Liver (tissue), 9 donors: ENCODE data around the gene CHKA. TPM values are rescaled to one million over a fixed set of nuclear protein-coding genes. Genes with fewer than 3 reads are reported as not detected.

Experiments used
- DNase-seq: peaks from one replicate; pipeline ENCODE4 v3.0.0-alpha.2; 2017; ENCODE audit warnings: low spot score
- H3K27ac ChIP-seq, 2 donors: one replicate each; pipeline ENCODE4 v1.7.0; 2013; ENCODE audit warnings: inconsistent platforms in 2 of 2, low read length in 2 of 2, control low read depth in 1 of 2, low read depth in 1 of 2, mild to moderate bottlenecking in 1 of 2
- H3K27me3 ChIP-seq, 4 donors: one replicate each; pipeline versions ENCODE4 v1.6.1 to v1.7.0; 2013; ENCODE audit warnings: low read length in 3 of 4, inconsistent platforms in 1 of 4, mild to moderate bottlenecking in 1 of 4, moderate library complexity in 1 of 4; ENCODE audit not compliant: control insufficient read depth in 4 of 4, insufficient read depth in 4 of 4
- H3K36me3 ChIP-seq, 4 donors: one replicate each; pipeline versions ENCODE4 v1.6.1 to v1.7.0; 2013; ENCODE audit warnings: low read length in 3 of 4, mild to moderate bottlenecking in 3 of 4, low read depth in 1 of 4, moderate library complexity in 1 of 4; ENCODE audit not compliant: control insufficient read depth in 4 of 4, insufficient read depth in 3 of 4
- H3K4me1 ChIP-seq, 4 donors: one replicate each; pipeline versions ENCODE4 v1.6.1 to v1.7.0; 2013; ENCODE audit warnings: low read length in 3 of 4, mild to moderate bottlenecking in 3 of 4, moderate library complexity in 1 of 4; ENCODE audit not compliant: control insufficient read depth in 4 of 4, insufficient read depth in 4 of 4
- H3K4me3 ChIP-seq, 3 donors: one replicate each; pipeline versions ENCODE4 v1.6.1 to v1.7.0; 2013; ENCODE audit warnings: low read length in 3 of 3, control low read depth in 1 of 3, low read depth in 1 of 3, mild to moderate bottlenecking in 1 of 3
- H3K9ac ChIP-seq, 2 donors: one replicate each; pipeline ENCODE4 v1.7.0; 2013; ENCODE audit warnings: low read length in 2 of 2, mild to moderate bottlenecking in 2 of 2, moderate library complexity in 2 of 2, control low read depth in 1 of 2, low read depth in 1 of 2
- H3K9me3 ChIP-seq, 4 donors: one replicate each; pipeline versions ENCODE4 v1.6.1 to v1.7.0; 2013; ENCODE audit warnings: low read length in 3 of 4; ENCODE audit not compliant: control insufficient read depth in 4 of 4
- EGR1 ChIP-seq, 2 donors: IDR thresholded peaks; 2 replicates each; pipeline ENCODE4 v1.6.1; 2016 to 2018; ENCODE audit warnings: antibody characterized with exemption in 2 of 2, low read depth in 2 of 2
- FOXA1 ChIP-seq: IDR thresholded peaks from 2 replicates; pipeline ENCODE4 v1.6.1; 2016; ENCODE audit warnings: antibody characterized with exemption
- FOXA2 ChIP-seq: IDR thresholded peaks from 2 replicates; pipeline ENCODE4 v1.6.1; 2016; ENCODE audit warnings: antibody characterized with exemption
- GABPA ChIP-seq, 2 donors: IDR thresholded peaks in 1 of 2; conservative IDR thresholded peaks in 1 of 2; 2 replicates each; pipeline ENCODE4 v1.6.1; 2016; ENCODE audit warnings: antibody characterized with exemption in 2 of 2, mild to moderate bottlenecking in 1 of 2, moderate library complexity in 1 of 2
- HNF4A ChIP-seq, 2 donors: conservative IDR thresholded peaks; 2 replicates each; pipeline ENCODE4 v1.6.1; 2016; ENCODE audit warnings: antibody characterized with exemption in 2 of 2, mild to moderate bottlenecking in 2 of 2
- HNF4G ChIP-seq: IDR thresholded peaks from 2 replicates; pipeline ENCODE4 v1.6.1; 2016; ENCODE audit warnings: antibody characterized with exemption
- JUND ChIP-seq, 2 donors: IDR thresholded peaks; 2 replicates each; pipeline ENCODE4 v1.6.1; 2016; ENCODE audit warnings: antibody characterized with exemption in 2 of 2
- NR2F2 ChIP-seq: IDR thresholded peaks from 2 replicates; pipeline ENCODE4 v1.6.1; 2016; ENCODE audit warnings: antibody characterized with exemption
- RAD21 ChIP-seq, 2 donors: IDR thresholded peaks; 2 replicates each; pipeline ENCODE4 v1.6.1; 2016; ENCODE audit warnings: antibody characterized with exemption in 2 of 2, mild to moderate bottlenecking in 2 of 2
- REST ChIP-seq: IDR thresholded peaks from 2 replicates; pipeline ENCODE4 v1.6.1; 2016; ENCODE audit warnings: antibody characterized with exemption, mild to moderate bottlenecking
- SP1 ChIP-seq: IDR thresholded peaks from 2 replicates; pipeline ENCODE4 v1.6.1; 2018; ENCODE audit warnings: antibody characterized with exemption, mild to moderate bottlenecking
- TAF1 ChIP-seq: conservative IDR thresholded peaks from 2 replicates; pipeline ENCODE4 v1.6.1; 2016; ENCODE audit warnings: antibody characterized with exemption, mild to moderate bottlenecking
- YY1 ChIP-seq: IDR thresholded peaks from 2 replicates; pipeline ENCODE4 v1.6.1; 2016; ENCODE audit warnings: antibody characterized with exemption, mild to moderate bottlenecking
- WGBS: extraction: QIAGEN DNeasy Blood & Tissue Kit; methylation state at CpG from one replicate; pipeline ENCODE4 v1.1.7; 2013; 5-methylcytosine and 5-hydroxymethylcytosine counted together
- polyA plus RNA-seq, 2 donors: library from polyadenylated mRNA; stranded (reverse) in 1 of 2; unstranded in 1 of 2; fragments of 200-250 nt in 1 of 2; fragments of >200 nt in 1 of 2; fragmentation: Nextera tagmentation in 1 of 2; extraction: Ambion mirVana in 1 of 2; gene quantifications; one replicate each; pipeline versions ENCODE4 v1.2.1 to v1.2.3, GENCODE V29; 2013 to 2015
- total RNA-seq, 2 donors: library from RNA; depleted of rRNA; stranded (reverse); fragments of >200 nt; gene quantifications; one replicate each; pipeline ENCODE4 v1.2.3, GENCODE V29; 2014
- TF ChIP-seq, protein P1 (sequence below): IDR thresholded peaks from 2 replicates; pipeline ENCODE4 v1.6.1; 2016; ENCODE audit warnings: antibody characterized with exemption
- TF ChIP-seq, protein P2 (sequence below): IDR thresholded peaks from 2 replicates; pipeline ENCODE4 v1.6.1; 2016; ENCODE audit warnings: antibody characterized with exemption
- TF ChIP-seq, protein P3 (sequence below): fragments of 150-350 bp; IDR thresholded peaks from 2 replicates; pipeline ENCODE4 v1.5.1; 2017; ENCODE audit warnings: improper control_type of control experiment, low read depth, low read length; ENCODE audit not compliant: missing input control
- TF ChIP-seq, protein P4 (sequence below): IDR thresholded peaks from 2 replicates; pipeline ENCODE4 v1.6.1; 2016; ENCODE audit warnings: antibody characterized with exemption
- donor health status: healthy.
- donor health status: healthy.
- donor health status: healthy.
- donor health status: healthy.
- donor health status: healthy.

CHKA gene
- total and polyA plus RNA-seq, 4 donors, result 11.4 to 41.9 (median 17.3) TPM

DNA sequence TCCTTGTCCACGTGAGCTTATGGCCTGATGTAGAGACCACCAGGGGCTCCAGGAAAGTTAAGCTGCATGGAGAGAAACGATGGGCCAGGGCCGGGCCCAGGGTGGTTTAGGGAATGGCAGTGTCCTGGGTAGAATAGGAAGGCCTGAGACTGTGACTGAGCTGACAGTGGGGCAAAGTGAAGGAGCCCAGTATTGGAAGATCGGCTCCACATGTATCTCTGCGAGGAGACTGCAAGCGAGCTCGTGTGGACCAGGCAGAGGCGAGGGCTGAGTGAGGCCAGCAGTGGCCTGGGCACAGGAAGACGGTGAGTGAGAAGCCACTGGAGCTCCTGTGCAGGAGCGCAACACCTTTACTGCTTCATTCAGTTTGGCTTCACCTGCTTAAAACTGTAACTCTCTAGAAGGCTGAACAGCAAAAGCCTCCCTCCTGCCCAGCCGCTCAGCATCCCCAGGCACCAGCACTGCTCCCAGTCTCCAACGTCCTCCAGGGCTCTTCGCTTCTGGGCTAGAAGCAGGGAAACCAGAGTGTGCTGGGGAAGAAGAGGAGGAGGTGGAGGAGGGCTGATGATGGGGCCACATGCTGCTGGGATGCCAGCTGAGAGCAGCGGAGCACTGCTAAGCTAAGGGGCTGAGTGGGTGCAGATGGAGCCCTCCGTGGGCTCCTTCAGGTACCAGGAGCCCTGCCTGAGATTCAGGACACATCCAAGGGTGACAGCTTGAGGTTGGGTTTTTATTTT lies 68.9 kb downstream of the CHKA start:
- Histone ChIP-seq H3K9ac (no peak overlapping the region), H3K27ac (no peak overlapping the region), H3K4me3 (no peak overlapping the region), H3K4me1 (no peaks in the 10 kb centered on the region), H3K9me3 (no peaks in the 10 kb centered on the region), H3K36me3 (peaks cover 7 to 53% (median 16%) of the 10 kb centered on the region in 4 donors), H3K27me3 (no peaks in the 10 kb centered on the region)
- DNase-seq, result no peak
- no peak for TF ChIP-seq NR2F2
- TF ChIP-seq, protein P1, sequence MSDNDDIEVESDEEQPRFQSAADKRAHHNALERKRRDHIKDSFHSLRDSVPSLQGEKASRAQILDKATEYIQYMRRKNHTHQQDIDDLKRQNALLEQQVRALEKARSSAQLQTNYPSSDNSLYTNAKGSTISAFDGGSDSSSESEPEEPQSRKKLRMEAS, result no peak
- no peak for TF ChIP-seq GABPA (IDR thresholded peaks at IDR 0.05 in 1 of 2, conservative IDR thresholded peaks at IDR 0.05 in 1 of 2)
- no peak for TF ChIP-seq YY1
- TF ChIP-seq TAF1, result no peak
- TF ChIP-seq, protein P2, sequence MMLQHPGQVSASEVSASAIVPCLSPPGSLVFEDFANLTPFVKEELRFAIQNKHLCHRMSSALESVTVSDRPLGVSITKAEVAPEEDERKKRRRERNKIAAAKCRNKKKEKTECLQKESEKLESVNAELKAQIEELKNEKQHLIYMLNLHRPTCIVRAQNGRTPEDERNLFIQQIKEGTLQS, result no peak
- TF ChIP-seq FOXA2, result no peak
- no peak for TF ChIP-seq RAD21 (IDR thresholded peaks at IDR 0.05)
- TF ChIP-seq, protein P3, sequence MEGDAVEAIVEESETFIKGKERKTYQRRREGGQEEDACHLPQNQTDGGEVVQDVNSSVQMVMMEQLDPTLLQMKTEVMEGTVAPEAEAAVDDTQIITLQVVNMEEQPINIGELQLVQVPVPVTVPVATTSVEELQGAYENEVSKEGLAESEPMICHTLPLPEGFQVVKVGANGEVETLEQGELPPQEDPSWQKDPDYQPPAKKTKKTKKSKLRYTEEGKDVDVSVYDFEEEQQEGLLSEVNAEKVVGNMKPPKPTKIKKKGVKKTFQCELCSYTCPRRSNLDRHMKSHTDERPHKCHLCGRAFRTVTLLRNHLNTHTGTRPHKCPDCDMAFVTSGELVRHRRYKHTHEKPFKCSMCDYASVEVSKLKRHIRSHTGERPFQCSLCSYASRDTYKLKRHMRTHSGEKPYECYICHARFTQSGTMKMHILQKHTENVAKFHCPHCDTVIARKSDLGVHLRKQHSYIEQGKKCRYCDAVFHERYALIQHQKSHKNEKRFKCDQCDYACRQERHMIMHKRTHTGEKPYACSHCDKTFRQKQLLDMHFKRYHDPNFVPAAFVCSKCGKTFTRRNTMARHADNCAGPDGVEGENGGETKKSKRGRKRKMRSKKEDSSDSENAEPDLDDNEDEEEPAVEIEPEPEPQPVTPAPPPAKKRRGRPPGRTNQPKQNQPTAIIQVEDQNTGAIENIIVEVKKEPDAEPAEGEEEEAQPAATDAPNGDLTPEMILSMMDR, result no peak
- no peak for TF ChIP-seq FOXA1
- no peak for TF ChIP-seq SP1
- TF ChIP-seq JUND (IDR thresholded peaks at IDR 0.05), result no peak
- TF ChIP-seq, protein P4, sequence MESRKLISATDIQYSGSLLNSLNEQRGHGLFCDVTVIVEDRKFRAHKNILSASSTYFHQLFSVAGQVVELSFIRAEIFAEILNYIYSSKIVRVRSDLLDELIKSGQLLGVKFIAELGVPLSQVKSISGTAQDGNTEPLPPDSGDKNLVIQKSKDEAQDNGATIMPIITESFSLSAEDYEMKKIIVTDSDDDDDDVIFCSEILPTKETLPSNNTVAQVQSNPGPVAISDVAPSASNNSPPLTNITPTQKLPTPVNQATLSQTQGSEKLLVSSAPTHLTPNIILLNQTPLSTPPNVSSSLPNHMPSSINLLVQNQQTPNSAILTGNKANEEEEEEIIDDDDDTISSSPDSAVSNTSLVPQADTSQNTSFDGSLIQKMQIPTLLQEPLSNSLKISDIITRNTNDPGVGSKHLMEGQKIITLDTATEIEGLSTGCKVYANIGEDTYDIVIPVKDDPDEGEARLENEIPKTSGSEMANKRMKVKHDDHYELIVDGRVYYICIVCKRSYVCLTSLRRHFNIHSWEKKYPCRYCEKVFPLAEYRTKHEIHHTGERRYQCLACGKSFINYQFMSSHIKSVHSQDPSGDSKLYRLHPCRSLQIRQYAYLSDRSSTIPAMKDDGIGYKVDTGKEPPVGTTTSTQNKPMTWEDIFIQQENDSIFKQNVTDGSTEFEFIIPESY, result no peak
- TF ChIP-seq HNF4G, result no peak
- WGBS, result 94% methylated on average over 15 of the region's 15 CpGs

- 86% methylated on average over 14 of the region's 14 CpGs for WGBS
- H3K27me3 ChIP-seq, result no peaks in the 10 kb centered on the region
- H3K4me3 ChIP-seq, result no peak overlapping the region
- TF ChIP-seq, protein P2, result no peak
- TF ChIP-seq REST, result no peak
- no peak for TF ChIP-seq HNF4A (conservative IDR thresholded peaks at IDR 0.05)
- TF ChIP-seq FOXA1, result no peak
- TF ChIP-seq EGR1 (IDR thresholded peaks at IDR 0.05; ENCODE audit: low read depth in 2 of 2), result no peak
- no peak for TF ChIP-seq YY1
- no peak for TF ChIP-seq JUND (IDR thresholded peaks at IDR 0.05)
- TF ChIP-seq GABPA (IDR thresholded peaks at IDR 0.05 in 1 of 2, conservative IDR thresholded peaks at IDR 0.05 in 1 of 2), result no peak
- no peak for TF ChIP-seq NR2F2
- H3K9me3 ChIP-seq, result no peaks in the 10 kb centered on the region
- H3K9ac ChIP-seq, result no peak overlapping the region
- no peak for DNase-seq
- no peaks in the 10 kb centered on the region for H3K4me1 ChIP-seq
- H3K36me3 ChIP-seq, result peaks cover 7 to 56% (median 13%) of the 10 kb centered on the region in 4 donors
- H3K27ac ChIP-seq, result no peak overlapping the region
Measured at GRCh38 chr11:68051191-68052136, 69.7 kb downstream of the CHKA start.
